PC-3 (cell line): ENCODE data around the gene ZNF436. TPM values are rescaled to one million over a fixed set of nuclear protein-coding genes. Genes with fewer than 3 reads are reported as not detected.

Experiments used
- ATAC-seq: fragments of 200-7000 bp; cut with Tn5 transposase; 2 replicates; pipeline ENCODE4 v1.9.1; 2020; ENCODE audit warnings: mild to moderate bottlenecking, moderate library complexity
- BruUV-seq: library from RNA; stranded (reverse); fragments of 400-500 nt; replicated peaks from 2 replicates; lab custom pipeline; 2021; lab: Mats Ljungman, UMichigan
- CTCF ChIA-PET: fragments of 300-600 bp; sonication (Branson Sonifier 250); formaldehyde crosslinking; loops from one replicate; lab custom pipeline; 2022; ENCODE audit warnings: antibody characterized with exemption; lab: Charles Lee
- POLR2A ChIA-PET: fragments of 300-600 bp; sonication (Branson Sonifier 250); formaldehyde crosslinking; loops from one replicate; lab custom pipeline; 2022; ENCODE audit warnings: antibody characterized with exemption; ENCODE audit not compliant: unreplicated experiment; lab: Charles Lee
- DNase-seq: peaks from one replicate; pipeline ENCODE4 v3.0.0-alpha.2; 2015
- H2AFZ ChIP-seq: fragments of 300-600 bp; sonication (generic); 2 replicates; pipeline ENCODE4 v1.6.0; 2016; ENCODE audit warnings: antibody characterized with exemption, low read length
- H3F3A ChIP-seq: fragments of 300-600 bp; sonication (generic); one replicate; pipeline ENCODE4 v1.6.0; 2017; ENCODE audit warnings: antibody characterized with exemption, low read length, control low read depth, mild to moderate bottlenecking; ENCODE audit not compliant: unreplicated experiment
- H3K27ac ChIP-seq: fragments of 300-600 bp; sonication (generic); 2 replicates; pipeline ENCODE4 v1.5.1; 2016; ENCODE audit warnings: mild to moderate bottlenecking, low read length
- H3K27me3 ChIP-seq: fragments of 300-600 bp; sonication (generic); 2 replicates; pipeline ENCODE4 v1.6.1; 2016; ENCODE audit warnings: low read length, mixed read lengths
- H3K36me3 ChIP-seq: fragments of 300-600 bp; sonication (generic); 2 replicates; pipeline ENCODE4 v1.6.1; 2016; ENCODE audit warnings: low read depth, mixed run types, low read length, mixed read lengths
- H3K4me1 ChIP-seq: fragments of 300-600 bp; sonication (generic); 2 replicates; pipeline ENCODE4 v1.5.1; 2016; ENCODE audit warnings: low read length; ENCODE audit not compliant: insufficient read depth
- H3K4me2 ChIP-seq: fragments of 300-600 bp; sonication (generic); 2 replicates; pipeline ENCODE4 v1.6.0; 2016; ENCODE audit warnings: low read length
- H3K4me3 ChIP-seq: fragments of 300-600 bp; sonication (generic); 2 replicates; pipeline ENCODE4 v1.5.1; 2016; ENCODE audit warnings: mild to moderate bottlenecking, low read length, mixed read lengths
- H3K79me2 ChIP-seq: fragments of 300-600 bp; sonication (generic); 2 replicates; pipeline ENCODE4 v1.6.1; 2017; ENCODE audit warnings: low read length, mixed read lengths
- H3K9ac ChIP-seq: fragments of 300-600 bp; sonication (generic); 2 replicates; pipeline ENCODE4 v1.6.0; 2016; ENCODE audit warnings: mild to moderate bottlenecking, low read length
- H3K9me2 ChIP-seq: fragments of 300-600 bp; sonication (generic); replicated peaks from 2 replicates; pipeline ENCODE4 v1.6.1; 2016; ENCODE audit warnings: mixed run types, low read length, mixed read lengths
- H3K9me3 ChIP-seq: fragments of 300-600 bp; sonication (generic); 2 replicates; pipeline ENCODE4 v1.6.1; 2016; ENCODE audit warnings: low read length, mixed read lengths
- H4K20me1 ChIP-seq: fragments of 300-600 bp; sonication (generic); 2 replicates; pipeline ENCODE4 v1.6.1; 2016; ENCODE audit warnings: low read length, mixed read lengths
- EZH2 ChIP-seq: fragments of 300-600 bp; sonication (generic); IDR thresholded peaks from one replicate; pipeline ENCODE4 v1.6.1; 2017; ENCODE audit warnings: antibody characterized with exemption, mild to moderate bottlenecking, low read length; ENCODE audit not compliant: unreplicated experiment
- EZH2phosphoT487 ChIP-seq: fragments of 300-600 bp; sonication (generic); IDR thresholded peaks from 2 replicates; pipeline ENCODE4 v1.6.1; 2018; ENCODE audit warnings: mild to moderate bottlenecking, antibody characterized with exemption, low read length, borderline replicate concordance
- intact Hi-C: fragments of 100-400 bp; cut with micrococcal nuclease; formaldehyde crosslinking; loops from 2 replicates; pipeline ENCODE4 v1.9.0; 2023
- total RNA-seq: library from RNA; depleted of rRNA; stranded (reverse); fragments of >200 nt; gene quantifications from 2 replicates; pipeline ENCODE4 v1.2.3, GENCODE V29; 2014
- TF ChIP-seq, protein P1 (sequence below): fragments of 300-600 bp; sonication (generic); conservative IDR thresholded peaks from 2 replicates; pipeline ENCODE4 v1.5.1; 2017; ENCODE audit warnings: antibody characterized with exemption, low read depth, mild to moderate bottlenecking, low read length

The ZNF436 gene
- total RNA-seq, 1 experiment from 2014 or later: 10.5 TPM

- H3K4me2 ChIP-seq: no peak overlapping the region
- no peaks in the 10 kb centered on the region for H3K4me1 ChIP-seq
- H3K9ac ChIP-seq: no peak overlapping the region
- H3K27ac ChIP-seq: no peak overlapping the region
- no peak for DNase-seq
- H3F3A ChIP-seq: no peaks in the 10 kb centered on the region
- POLR2A ChIA-PET: interaction anchor here (0.6 kb wide), 2 partner anchors 11 to 12 kb away, joined by 3 to 4 read pairs; partner anchors contain the start of gene HNRNPR
- CTCF ChIA-PET: no interaction called here
- peaks cover 17% of the 10 kb centered on the region for H3K9me3 ChIP-seq
- H3K79me2 ChIP-seq: peaks cover 4% of the 10 kb centered on the region; the same call in 1 of the 2 replicates
- intact Hi-C loops: no loop called here
- ATAC-seq: no peak
- no TSS peak for BruUV-seq
- TF ChIP-seq, protein P1, sequence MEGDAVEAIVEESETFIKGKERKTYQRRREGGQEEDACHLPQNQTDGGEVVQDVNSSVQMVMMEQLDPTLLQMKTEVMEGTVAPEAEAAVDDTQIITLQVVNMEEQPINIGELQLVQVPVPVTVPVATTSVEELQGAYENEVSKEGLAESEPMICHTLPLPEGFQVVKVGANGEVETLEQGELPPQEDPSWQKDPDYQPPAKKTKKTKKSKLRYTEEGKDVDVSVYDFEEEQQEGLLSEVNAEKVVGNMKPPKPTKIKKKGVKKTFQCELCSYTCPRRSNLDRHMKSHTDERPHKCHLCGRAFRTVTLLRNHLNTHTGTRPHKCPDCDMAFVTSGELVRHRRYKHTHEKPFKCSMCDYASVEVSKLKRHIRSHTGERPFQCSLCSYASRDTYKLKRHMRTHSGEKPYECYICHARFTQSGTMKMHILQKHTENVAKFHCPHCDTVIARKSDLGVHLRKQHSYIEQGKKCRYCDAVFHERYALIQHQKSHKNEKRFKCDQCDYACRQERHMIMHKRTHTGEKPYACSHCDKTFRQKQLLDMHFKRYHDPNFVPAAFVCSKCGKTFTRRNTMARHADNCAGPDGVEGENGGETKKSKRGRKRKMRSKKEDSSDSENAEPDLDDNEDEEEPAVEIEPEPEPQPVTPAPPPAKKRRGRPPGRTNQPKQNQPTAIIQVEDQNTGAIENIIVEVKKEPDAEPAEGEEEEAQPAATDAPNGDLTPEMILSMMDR: no peak
- TF ChIP-seq EZH2: no peak
- TF ChIP-seq EZH2phosphoT487: no peak
- no peak overlapping the region for H2AFZ ChIP-seq
- H4K20me1 ChIP-seq: no peaks in the 10 kb centered on the region
- H3K4me3 ChIP-seq: no peak overlapping the region
- no peaks in the 10 kb centered on the region for H3K27me3 ChIP-seq
- no peaks in the 10 kb centered on the region for H3K9me2 ChIP-seq
- H3K36me3 ChIP-seq: peaks cover 22% of the 10 kb centered on the region
These were observed 13.0 kb downstream of the ZNF436 start for GRCh38 chr1:23356471-23357137.

DNA sequence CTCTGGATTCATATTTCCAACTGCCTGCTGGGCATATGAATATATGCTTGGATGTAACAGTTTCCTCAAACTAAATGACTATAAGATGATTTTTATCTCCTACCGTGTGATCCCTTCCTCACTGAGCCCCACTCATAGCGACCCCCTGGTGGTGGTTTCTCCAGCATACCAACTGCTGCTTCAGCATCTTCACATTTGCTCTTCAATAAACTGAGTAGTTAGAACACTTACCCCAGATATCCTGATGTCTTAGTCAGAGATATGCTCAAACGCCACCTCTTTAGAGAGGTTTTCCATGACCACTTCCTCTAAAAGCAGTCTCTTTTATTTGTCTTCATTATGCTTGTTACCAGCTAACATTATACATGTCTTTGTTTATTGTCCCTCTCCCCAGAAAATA is 15.4 kb downstream of the ZNF436 start:
- no peaks in the 10 kb centered on the region for H3K27me3 ChIP-seq
- H3K79me2 ChIP-seq: no peaks in the 10 kb centered on the region
- BruUV-seq: no TSS peak
- no peak overlapping the region for H3K9ac ChIP-seq
- ChIA-PET CTCF (no interaction called here), POLR2A (no interaction called here)
- no peaks in the 10 kb centered on the region for H3K9me3 ChIP-seq
- H4K20me1 ChIP-seq: no peaks in the 10 kb centered on the region
- H3K4me2 ChIP-seq: no peak overlapping the region
- no peak overlapping the region for H2AFZ ChIP-seq
- H3F3A ChIP-seq: no peaks in the 10 kb centered on the region
- H3K27ac ChIP-seq: no peak overlapping the region
- no peak for TF ChIP-seq EZH2phosphoT487
- intact Hi-C loops: no loop called here
- no peak for DNase-seq
- H3K36me3 ChIP-seq: no peaks in the 10 kb centered on the region
- no peak for ATAC-seq
- no peaks in the 10 kb centered on the region for H3K4me1 ChIP-seq
- no peaks in the 10 kb centered on the region for H3K9me2 ChIP-seq
- no peak overlapping the region for H3K4me3 ChIP-seq

- TF ChIP-seq EZH2 (no peak), EZH2phosphoT487 (no peak)
- TF ChIP-seq, protein P1: no peak
- H2AFZ ChIP-seq: no peak overlapping the region
- DNase-seq (no peak), ATAC-seq (no peak)
- no peak overlapping the region for H3K9ac ChIP-seq
- no peaks in the 10 kb centered on the region for H3K9me2 ChIP-seq
- H3K36me3 ChIP-seq: no peaks in the 10 kb centered on the region
- intact Hi-C loops: no loop called here
- no peaks in the 10 kb centered on the region for H3K27me3 ChIP-seq
- H3F3A ChIP-seq: no peaks in the 10 kb centered on the region
- H3K4me2 ChIP-seq: no peak overlapping the region
- no peaks in the 10 kb centered on the region for H4K20me1 ChIP-seq
- no peaks in the 10 kb centered on the region for H3K79me2 ChIP-seq
- no TSS peak for BruUV-seq
- CTCF ChIA-PET: no interaction called here
- no peaks in the 10 kb centered on the region for H3K9me3 ChIP-seq
- no peak overlapping the region for H3K4me3 ChIP-seq
- POLR2A ChIA-PET: no interaction called here
- H3K4me1 ChIP-seq: no peaks in the 10 kb centered on the region
- no peak overlapping the region for H3K27ac ChIP-seq
These were observed 17.4 kb downstream of the ZNF436 start for GRCh38 chr1:23352096-23352695.
